GM12891 (cell line): ENCODE measurements around the gene WDR62.

ENCODE experiments used
- DNase-seq: peaks from one replicate; pipeline ENCODE4 v3.0.0; 2011; ENCODE audit warnings: low spot score; ENCODE audit not compliant: insufficient read length
- FAIRE-seq: peaks from 2 replicates; lab custom pipeline; 2011; peaks lifted over from hg19 to GRCh38; lab: Jason Lieb, UNC
- PAX5 ChIP-seq: IDR thresholded peaks from 2 replicates; pipeline ENCODE4 v1.6.1; 2011; ENCODE audit warnings: low read length, moderate library complexity, mild to moderate bottlenecking; ENCODE audit not compliant: insufficient read depth, severe bottlenecking
- POLR2A ChIP-seq: IDR thresholded peaks from 2 replicates; pipeline ENCODE4 v1.6.1; 2011; ENCODE audit warnings: low read depth, low read length, control low read depth
- POLR2AphosphoS5 ChIP-seq: IDR thresholded peaks from 2 replicates; pipeline ENCODE4 v1.6.1; 2011; ENCODE audit warnings: low read depth, low read length, control low read depth
- POU2F2 ChIP-seq: IDR thresholded peaks from 2 replicates; pipeline ENCODE4 v1.6.1; 2011; ENCODE audit warnings: low read depth, mild to moderate bottlenecking, control low read depth, low read length, moderate library complexity
- SPI1 ChIP-seq: IDR thresholded peaks from 2 replicates; pipeline ENCODE4 v1.6.1; 2011; ENCODE audit warnings: low read depth, low read length, control low read depth
- TAF1 ChIP-seq: IDR thresholded peaks from 2 replicates; pipeline ENCODE4 v1.6.1; 2011; ENCODE audit warnings: low read depth, low read length, control low read depth

Gene WDR62

GRCh38 chr19:36151144-36152018, 96.7 kb downstream of the WDR62 start:
- DNase-seq (no peak), FAIRE-seq (no peak)
- no peak for TF ChIP-seq TAF1
- no peak for TF ChIP-seq SPI1
- TF ChIP-seq POU2F2: no peak
- no peak for TF ChIP-seq PAX5
- no peak for TF ChIP-seq POLR2AphosphoS5
- no peak for TF ChIP-seq POLR2A

DNA sequence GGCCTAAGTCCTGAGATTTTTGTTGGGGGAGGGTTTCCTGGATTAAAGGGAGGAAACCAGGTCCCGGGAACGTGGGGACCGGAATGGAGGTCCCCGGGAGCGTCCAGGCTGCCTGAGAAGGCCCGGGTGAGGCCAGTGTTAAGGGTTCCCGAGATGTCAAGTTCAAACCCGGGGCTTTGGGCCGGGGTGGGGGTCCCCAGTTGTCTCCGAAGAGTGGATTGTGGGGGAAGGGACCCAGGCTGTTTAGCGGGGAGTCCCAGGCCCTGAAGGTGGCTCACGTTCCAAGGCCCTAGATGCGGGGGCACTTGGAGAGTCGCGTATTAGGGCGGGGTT, 97.3 kb downstream of the WDR62 start:
- FAIRE-seq (no peak), DNase-seq (no peak)
- TF ChIP-seq TAF1: no peak
- TF ChIP-seq PAX5: no peak
- no peak for TF ChIP-seq SPI1
- no peak for TF ChIP-seq POLR2A
- TF ChIP-seq POU2F2: no peak
- no peak for TF ChIP-seq POLR2AphosphoS5

GRCh38 chr19:36152352-36153091, 97.8 kb downstream of the WDR62 start, which contains the start of gene COX7A1:
TSS of gene COX7A1 (minus strand) at chr19:36152447. CDS start at chr19:36152407, 40 bp downstream.
- TF ChIP-seq POLR2AphosphoS5 (no peak), PAX5 (no peak), POU2F2 (no peak), POLR2A (no peak), SPI1 (no peak)
- FAIRE-seq: no peak
- no peak for DNase-seq

DNA sequence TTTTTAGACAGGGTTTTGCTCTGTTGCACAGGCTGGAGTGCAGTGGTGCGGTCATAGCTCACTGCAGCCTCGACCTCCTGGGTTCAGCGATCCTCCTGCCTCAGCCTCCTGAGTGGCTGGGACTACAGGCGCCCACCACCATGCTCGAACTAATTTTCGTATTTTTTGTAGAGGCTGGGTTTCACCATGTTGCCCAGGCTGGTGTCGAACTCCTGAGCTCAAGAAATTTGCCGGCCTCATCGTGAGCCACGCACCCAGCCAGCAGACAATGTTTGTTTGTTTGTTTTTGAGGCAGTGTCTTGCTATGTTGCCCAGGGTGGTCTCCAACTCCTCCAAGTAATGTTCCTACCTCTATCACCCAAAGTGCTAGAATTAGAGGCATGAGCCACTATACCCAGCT, 98.4 kb downstream of the WDR62 start:
- DNase-seq: no peak
- no peak for FAIRE-seq
- no peak for TF ChIP-seq POU2F2
- no peak for TF ChIP-seq PAX5
- no peak for TF ChIP-seq POLR2A
- no peak for TF ChIP-seq SPI1
- TF ChIP-seq POLR2AphosphoS5: no peak
- TF ChIP-seq TAF1: no peak
